Stromal cell of bone marrow (primary cell): ENCODE results near the gene ADPRHL1.
"Not testable (repeated sequence)": the region's sequence is repeated elsewhere in the genome, so short reads cannot be mapped to it uniquely, and the experiment has no call there.

ENCODE experiments used
- DNase-seq: peaks from one replicate; pipeline ENCODE4 v3.0.0-alpha.2; 2012; ENCODE audit warnings: low read depth

The ADPRHL1 gene

DNA sequence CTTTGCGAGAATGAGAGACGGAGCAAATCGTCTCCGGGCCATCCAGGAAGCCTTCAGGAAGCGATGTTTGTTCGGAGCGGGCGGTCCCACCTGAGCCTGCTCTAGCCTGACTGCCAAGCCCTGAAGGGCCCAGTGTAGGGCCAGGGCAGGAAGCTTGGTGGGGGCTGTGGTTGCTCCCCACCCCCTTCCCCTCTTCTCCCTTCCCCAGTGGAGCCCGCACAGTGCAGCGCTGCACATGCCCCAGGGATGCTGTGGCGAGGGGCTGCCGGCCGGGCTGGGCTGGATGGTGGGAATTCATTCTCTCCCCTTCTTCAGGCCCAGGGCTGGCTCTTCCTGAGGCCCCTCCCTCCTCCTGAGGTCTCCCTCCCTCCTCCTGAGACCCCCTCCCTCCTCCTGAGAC, 82.2 kb downstream of the ADPRHL1 start:
- DNase-seq, result no peak

DNA sequence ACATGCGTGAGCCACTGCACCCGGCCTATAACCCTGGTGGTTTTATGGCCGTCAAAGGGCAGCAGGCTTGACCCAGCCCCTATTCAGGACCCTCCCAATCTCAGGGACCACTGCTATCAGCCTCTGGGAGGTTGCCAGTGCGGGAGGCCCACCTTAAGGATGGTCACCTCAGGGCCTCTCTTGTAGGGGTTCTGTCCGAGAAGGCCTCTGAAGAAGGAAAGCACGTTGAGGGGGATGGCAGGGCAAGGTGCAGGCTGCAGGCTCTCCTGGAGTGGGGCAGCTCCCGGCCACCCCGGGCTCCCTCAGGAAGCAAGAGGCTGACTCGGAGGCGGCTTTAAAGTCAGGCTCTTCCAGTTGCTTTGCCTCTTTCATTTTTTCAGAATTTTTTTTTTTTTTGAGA, 83.4 kb downstream of the ADPRHL1 start:
- DNase-seq, result no peak

DNA sequence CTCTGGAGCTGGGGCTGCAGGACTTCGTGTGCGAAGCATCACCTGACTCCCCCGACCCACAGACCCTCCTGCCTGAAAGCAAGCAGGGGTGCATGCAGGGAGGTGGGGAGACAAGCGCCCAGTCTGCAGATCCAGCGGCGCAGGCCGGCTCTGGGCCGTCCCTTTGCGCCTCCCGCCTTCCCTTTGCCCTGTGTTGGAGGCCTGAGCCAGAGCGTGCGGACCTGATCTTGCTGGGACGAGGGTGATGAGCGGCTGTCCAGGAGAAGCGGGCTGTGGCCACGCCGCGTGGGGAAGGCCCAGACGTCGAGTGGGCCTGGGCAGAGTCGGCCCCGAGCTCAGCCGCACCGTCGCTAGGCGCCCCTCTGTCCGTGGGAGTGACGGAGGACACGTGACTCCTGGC, 84.1 kb downstream of the ADPRHL1 start:
- no peak for DNase-seq

DNA sequence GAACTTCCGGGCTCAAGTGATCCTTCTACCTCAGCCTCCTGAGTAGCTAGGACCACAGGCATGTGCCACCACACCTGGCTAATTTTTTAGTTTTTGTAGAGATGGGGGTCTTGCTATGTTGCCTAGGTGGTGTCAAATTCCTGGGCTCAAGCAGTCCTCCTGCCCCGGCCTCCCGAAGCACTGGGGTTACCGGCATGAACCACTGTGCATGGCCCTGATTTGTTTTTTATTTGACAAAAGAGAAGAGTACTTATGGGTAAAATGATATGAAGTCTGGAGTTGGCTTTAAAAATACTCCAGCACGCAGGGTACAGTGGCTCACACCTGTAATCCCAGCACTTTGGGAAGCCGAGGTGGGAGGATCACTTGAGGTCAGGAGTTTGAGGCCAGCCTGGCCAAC, 84.9 kb downstream of the ADPRHL1 start:
- not testable (repeated sequence) for DNase-seq

DNA sequence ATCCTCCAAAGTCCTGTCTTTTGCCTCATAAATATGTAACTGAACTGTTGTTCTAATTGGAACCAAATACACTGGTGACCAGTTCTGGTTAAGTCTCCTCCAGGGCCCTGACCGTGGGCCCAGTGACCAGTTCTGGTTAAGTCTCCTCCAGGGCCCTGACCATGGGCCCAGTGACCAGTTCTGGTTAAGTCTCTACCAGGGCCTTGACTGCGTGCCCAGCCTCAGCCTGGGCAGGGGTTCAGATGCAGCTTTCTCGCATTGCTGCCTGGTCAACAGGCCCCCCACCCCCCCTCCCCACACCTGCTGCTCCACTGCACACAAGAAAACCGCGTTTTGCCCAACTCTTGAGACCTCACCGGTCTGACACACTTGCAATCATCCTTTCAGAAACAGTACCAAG, 85.5 kb downstream of the ADPRHL1 start:
- DNase-seq, result no peak

DNA sequence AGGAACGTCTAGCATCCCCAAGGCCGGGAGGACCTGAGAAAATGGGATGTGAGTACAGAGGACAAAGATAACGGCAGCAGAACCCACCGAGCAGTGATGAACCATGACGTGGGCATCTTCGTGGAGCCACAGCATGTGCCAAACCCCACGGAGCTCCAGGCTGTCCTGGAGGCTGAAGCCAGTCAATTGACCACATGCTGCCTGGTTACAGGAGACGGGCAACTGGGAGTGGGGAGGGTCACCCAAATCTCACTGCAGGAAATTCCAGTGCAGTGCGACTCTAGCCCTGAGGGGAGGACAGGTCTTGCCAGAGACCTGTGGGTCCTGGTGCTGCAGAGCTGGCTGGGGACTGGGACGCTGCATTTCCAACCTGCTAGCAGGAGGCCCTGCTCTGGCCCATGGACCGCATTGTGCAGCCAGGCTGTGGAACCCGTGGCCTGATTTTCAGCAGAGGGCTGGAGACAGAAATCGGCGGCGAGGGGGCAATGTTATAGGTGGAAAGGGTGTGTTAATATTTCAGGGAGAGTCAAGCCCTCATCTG, 86.2 kb downstream of the ADPRHL1 start:
- no peak for DNase-seq

DNA sequence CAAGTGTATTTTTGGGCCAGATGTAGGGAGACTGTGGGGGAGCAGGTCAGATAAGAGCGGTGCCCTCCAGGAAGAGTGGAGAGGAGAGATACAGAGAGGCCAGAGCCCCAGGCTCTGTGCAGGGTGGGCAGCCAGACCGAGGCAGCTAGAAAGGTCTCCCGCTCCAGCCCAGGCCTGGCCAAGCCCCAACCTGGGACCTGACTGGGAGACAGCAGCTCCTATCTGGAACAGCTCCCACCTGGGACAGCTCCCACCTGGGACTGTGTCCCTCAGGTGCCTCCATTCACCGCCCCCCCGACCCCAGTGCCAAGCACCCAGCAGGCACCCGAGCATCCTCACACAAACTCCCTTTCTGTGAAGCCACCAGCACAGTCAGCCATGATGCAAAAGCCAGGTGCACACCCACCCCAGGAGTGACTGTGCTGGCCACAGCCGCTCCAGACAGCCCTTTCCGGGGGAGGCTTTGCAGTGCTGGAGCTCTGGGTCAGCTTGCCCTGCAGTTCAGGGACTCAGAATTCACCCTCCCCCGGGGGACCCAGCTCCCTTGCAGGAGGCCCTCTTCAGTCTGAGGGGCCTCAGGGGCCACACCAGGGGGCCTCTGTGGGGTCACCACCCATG, 87.2 kb downstream of the ADPRHL1 start:
- DNase-seq, result no peak

DNA sequence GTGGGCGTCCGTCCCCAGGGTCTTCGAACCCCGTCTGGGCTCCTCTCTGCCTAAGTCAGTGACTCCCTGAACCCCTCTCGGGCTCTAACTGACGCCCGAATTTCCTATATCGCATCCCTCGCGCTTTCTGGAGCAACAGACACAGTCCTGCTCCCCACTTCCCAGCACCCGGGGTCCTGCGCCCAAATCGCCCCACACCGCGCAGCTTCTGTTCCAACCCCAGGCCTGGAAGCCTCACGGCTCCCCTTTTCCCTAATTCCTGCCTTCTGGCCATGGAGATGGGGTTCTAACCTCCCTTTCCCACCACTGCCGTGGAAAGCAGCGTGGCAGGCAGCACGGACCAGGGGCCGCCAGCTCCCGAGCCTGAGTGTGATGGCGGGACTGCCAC, 87.7 kb downstream of the ADPRHL1 start:
- no peak for DNase-seq

DNA sequence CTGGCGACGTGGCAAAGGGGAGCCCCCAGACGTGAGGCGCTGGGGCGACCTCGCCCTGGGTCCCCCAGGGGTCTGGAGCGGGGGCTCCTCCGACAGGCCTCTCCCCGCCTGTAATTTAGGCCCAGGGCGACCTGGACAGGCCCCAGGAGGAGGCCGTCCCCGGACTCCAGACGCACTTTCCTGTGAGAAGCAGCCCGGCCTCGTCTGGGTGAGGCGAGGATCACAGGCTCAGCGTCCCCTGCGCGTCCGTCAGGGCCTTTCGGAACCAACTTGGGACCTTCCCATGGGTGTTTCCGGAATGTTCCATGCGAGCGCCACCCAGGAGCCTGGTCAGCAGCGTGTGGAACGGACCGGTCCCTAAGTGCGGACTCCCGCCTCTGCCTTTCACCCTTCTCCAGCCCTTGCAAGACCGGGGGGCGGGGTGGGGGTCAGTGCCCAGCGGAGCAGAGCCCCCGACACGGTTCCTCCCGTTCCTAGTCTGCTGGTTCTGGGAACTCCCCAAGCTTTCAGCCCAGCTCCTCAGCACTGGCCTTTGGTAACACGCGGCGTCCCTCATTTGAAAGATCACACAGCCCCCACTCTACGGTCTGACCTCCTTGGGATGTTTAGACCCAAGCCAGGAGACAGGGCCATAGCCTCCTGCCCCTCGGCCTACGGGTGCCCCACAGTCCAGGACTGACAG, 88.2 kb downstream of the ADPRHL1 start:
- DNase-seq, result no peak

DNA sequence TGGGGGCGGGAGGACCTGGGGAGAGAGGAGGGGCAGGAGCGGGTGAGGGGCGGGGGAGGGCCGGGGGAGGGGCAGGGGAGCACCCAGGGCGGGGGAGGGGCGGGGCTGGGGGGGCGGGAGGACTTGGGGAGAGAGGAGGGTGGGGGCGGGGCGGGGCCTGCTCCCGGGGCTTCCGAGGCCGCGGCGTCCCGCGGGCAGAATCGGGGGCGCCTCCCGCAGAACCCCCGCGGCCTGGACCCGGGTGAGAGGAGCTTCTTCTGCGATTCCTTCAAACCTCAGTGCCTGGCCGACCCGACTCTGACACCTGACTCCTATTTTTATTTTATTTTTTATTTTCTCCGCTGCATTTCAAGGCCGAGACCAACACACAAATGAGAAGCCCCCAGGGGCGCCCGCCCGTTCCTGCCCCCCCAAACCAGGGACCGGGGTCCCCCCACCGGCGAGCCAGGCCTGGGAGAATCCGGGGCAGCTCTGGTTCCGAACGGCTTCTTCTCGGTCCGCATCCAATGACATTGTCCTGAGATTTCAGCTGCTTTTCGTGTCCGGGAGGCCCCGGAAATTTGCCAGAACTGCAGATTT, 88.9 kb downstream of the ADPRHL1 start:
- DNase-seq, result no peak

DNA sequence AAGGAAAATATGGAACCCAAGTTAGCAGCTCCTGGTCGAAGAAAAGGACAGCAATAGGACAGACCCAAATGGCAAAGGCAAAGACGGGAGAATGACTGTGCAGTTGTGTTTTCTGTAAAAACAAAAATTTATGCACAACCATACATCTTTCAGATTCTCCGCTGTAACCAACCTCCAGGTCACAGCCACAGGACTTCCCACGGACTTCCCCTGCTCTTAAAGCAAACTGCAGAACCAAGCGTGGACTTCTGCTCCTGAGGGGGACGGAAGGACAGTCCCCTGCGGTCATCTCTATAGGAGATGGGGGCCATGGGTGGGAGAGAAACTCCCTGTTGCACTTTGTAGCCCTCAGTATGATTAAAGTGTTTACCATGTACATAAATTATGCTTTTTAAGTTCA, 91.9 kb downstream of the ADPRHL1 start:
- no peak for DNase-seq

DNA sequence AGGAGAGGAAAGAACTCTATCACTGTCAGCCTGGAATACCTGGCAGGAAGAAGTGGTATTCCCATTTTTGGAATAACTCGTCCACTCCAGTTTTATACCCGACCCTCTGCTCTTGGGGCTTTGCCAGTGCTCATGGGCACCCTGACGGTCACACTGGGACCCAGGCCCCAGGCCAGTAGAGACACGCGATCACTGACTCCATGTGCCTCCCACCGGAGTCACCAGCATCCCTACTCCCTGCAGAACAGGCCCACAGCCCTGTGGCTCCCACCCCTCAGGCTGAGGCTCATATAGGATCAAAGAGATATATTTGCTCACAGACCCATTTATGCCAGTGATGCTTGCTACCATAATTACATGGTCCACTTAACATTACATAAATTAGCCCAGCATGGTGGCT, 92.8 kb downstream of the ADPRHL1 start:
- DNase-seq, result no peak

DNA sequence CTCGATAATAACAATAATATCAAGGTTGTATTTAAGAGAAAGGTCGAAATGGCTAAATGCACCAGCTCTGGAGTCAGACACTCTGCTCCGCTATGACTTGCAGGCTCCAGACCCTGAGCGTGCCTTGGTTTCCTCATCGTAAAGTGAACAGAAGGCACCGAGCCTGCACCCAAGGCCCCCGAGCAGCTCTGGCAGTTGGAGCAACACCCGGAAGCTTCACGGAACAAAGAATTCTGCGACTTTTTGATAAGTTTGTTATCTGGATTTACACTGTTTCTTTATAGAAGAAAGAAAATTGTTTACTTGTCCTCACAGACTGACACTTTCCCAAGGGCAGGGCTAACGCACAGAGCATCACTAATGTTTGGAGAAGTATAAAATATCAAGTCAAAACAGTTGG, 93.7 kb downstream of the ADPRHL1 start:
- no peak for DNase-seq

DNA sequence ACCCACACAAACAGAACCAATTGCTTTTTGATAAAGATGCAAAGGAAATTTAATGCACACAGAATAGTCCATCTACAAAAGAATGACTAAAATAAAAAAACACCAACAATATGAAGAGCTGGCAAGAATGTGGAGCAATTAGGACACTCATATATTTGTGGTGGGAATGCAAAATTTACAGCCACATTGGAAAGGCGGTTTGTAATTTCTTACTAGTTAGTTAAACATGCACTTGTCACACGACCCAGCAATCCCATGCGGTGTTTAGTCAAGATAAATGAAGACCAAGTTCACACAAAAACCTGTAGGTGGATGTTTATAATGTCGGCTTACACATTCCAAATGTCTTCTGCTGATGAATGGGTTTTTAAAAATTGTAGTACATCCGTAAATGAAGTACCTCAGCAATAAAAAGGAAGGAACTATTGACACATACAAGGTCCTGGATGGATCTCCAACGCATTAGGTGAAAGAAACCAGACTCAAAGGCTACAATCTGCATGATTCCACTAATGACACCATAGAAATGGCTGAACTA, 94.6 kb downstream of the ADPRHL1 start:
- no peak for DNase-seq

DNA sequence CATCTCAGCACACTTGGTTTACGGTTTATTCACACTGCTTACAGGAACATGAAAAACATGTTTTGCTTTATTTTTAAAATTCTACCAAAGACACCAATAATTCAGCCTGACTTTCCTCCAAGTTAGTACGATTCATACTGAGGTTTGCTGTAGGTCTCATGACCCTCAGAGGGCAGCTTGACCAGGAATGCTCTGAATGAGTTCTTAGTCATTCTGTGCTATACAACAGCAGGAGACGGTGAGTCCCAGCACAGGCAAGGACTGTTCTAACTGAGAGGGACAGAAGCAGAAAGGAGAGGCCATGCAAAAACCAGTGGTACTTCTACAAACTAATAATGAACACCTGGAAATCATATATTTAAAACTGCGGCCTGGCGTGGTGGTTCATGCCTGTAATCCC, 95.8 kb downstream of the ADPRHL1 start:
- peak; percentile 37 for DNase-seq

DNA sequence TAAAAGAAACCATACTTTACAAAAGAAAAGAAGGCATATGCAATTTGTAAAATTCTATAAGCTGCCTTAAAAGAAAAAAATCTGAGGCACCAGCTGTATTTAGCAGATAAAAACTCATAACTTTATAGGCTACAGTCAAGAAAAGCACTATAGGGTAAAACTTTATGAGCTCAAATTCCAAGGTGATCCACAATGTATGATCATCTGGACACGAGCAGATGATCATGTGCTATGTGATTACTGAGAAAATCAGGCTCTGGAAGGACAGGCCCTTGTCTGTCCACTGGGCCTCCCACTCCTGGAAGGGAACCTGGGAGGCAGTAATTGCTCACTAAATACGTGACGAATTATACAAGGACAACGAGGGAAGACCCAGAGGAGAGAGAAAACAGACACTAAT, 96.7 kb downstream of the ADPRHL1 start:
- DNase-seq, result no peak

DNA sequence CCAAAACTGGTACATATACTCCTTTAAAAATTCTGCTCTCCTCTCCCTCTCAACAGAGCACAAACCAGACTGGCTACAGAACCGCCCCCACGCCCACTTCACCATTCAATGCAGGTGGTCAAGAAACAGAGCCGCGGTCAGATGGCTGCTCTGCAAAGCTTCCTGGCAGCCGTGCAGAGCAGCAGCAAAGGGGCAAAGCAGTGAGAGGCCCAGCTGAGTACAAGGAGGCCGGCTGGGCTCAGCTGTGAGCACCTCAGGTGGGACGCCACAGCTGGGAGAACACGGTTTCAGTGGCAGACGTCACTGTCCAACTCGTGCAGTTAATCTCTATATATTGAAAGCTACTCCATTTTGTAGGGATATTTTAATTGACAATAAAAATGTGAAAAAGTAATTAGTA, 97.7 kb downstream of the ADPRHL1 start:
- DNase-seq, result no peak

DNA sequence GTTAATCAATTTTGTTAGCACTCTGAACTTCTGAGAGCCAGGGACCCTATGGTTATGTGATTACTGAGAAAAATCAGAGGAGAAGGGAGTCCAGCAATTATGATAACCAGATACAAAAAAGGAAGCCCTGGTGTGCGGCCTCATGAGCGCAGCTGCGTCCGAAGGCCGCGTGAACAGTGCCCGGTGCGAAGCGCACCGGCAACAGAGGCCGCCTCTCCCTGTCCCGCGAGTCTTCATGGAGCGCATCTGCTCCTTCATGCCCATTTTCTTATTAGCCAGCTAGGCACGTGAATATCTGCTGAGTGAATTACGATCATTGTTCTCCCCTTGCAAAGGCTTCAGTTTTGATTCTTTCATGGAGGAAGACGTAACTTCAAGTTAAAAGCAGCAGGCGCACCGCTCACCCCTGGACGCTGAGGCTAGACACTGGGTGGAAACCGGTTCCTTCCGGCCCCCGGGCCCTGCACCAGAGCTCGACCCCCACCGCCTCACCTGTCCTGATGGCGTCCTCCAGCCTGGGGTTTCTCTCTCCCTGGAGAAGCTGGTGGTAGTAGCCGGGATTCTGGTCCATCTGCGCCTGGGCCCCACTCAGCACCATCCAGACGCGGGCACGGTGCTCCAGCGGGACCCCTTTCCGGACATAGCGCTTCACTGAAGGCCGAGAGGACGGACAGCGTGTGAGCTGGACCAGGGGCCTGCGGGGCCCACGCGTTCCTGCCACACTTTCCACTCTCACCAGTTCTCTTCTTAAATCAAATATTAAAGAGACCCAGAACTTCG, 98.3 kb downstream of the ADPRHL1 start:
- no peak for DNase-seq

DNA sequence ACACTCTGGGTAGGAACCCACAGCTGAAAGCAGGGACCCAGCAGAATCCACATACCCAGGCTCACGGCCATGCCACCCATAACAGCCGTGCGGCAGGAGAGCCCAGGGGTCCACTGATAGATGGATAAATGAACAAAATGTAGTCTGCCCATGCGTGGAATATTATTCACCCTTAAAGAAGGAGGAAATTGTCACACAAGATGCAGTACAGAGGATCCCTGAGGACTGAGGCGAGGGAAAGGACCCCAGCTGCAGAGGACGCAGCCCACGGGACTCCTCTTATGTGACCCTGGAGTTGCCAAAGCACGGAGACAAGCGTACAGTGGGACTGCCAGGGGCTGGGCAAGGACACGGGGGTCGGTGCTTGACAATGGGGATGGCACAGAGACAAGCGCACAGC, 100.0 kb downstream of the ADPRHL1 start:
- no peak for DNase-seq

DNA sequence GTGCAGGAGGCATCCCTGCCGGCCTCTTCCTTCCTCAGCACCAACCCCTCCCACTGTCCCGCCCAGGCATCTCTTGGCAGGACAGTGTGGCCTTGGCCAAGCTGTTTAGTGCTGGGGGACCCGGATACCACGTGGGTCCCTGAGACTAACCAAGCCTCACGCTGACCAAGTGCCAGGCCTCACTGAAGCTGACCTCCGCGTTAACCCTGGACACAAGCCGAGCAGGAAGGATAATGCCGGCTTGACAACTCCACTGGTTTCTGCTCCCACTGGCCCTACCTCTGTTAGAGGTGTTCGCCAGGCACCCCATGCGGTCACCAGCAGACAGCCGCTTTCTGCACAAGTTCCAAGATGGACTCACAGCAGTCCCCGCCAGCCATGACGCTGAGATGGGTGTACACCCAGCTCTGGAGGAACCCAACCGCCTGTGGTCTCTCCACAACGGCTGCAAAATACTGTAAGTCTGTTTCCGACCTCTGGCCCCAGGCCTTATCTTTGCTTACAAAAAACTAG, 101.7 kb downstream of the ADPRHL1 start:
- no peak for DNase-seq

DNA sequence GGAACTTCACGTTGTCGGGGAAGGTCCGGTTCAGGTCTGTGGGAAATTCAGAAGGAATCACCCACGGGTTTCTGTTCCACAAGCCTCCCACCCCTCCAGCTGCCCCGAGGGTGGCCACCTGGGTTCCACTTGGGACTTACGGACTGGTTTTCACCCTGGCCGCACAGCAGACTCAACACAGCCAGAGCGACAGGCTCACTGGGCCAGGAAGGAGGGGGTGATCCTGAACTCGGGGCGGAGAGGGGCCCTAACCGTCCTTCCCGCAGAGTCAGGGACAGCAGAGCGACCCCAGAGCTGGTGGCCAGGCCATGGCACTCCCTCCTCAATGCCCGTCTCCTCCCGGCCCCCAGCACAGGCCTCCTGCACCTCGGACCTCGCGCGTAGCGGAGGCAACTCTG, 102.4 kb downstream of the ADPRHL1 start:
- no peak for DNase-seq
